BJ (cell line): ENCODE data around the gene SCAPER. TPM values are rescaled to one million over a fixed set of nuclear protein-coding genes. Genes with fewer than 3 reads are reported as not detected.

Experiments used
- CTCF ChIA-PET: fragments of 350-600 bp; formaldehyde crosslinking; extraction: SDS; loops from one replicate; lab custom pipeline; 2021; ENCODE audit warnings: antibody characterized with exemption, inconsistent platforms; lab: Yijun Ruan, JAX
- POLR2A ChIA-PET: fragments of 300-600 bp; sonication (Branson Sonifier 250); formaldehyde crosslinking; extraction: SDS; loops from one replicate; lab custom pipeline; 2021; ENCODE audit warnings: antibody characterized with exemption; lab: Charles Lee
- DNase-seq: peaks from one replicate; pipeline ENCODE4 v3.0.0-alpha.2; 2011; ENCODE audit warnings: low read depth
- H3K27me3 ChIP-seq: 2 replicates; pipeline ENCODE4 v1.6.0; 2011; ENCODE audit warnings: low read length; ENCODE audit not compliant: control insufficient read depth, insufficient read depth
- H3K36me3 ChIP-seq: 2 replicates; pipeline ENCODE4 v1.5.1; 2011; ENCODE audit warnings: low read length; ENCODE audit not compliant: control insufficient read depth, insufficient read depth
- H3K4me3 ChIP-seq: 2 replicates; pipeline ENCODE4 v1.5.1; 2011; ENCODE audit warnings: low read depth, mild to moderate bottlenecking, control low read depth, low read length
- CTCF ChIP-seq: IDR thresholded peaks from 2 replicates; pipeline ENCODE4 v1.5.1; 2011; ENCODE audit warnings: low read depth, mild to moderate bottlenecking, control low read depth, inconsistent platforms, low read length, moderate library complexity; ENCODE audit not compliant: insufficient read depth
- polyA plus RNA-seq: library from polyadenylated mRNA; depleted of rRNA; stranded (reverse); fragments of >200 nt; gene quantifications from 2 replicates; pipeline ENCODE4 v1.2.3, GENCODE V29; 2011

Gene SCAPER
- polyA plus RNA-seq, 1 experiment = 2.3 TPM

- no peak for DNase-seq
- H3K36me3 ChIP-seq = no peaks in the 10 kb centered on the region
- POLR2A ChIA-PET = no interaction called here
- H3K27me3 ChIP-seq = no peaks in the 10 kb centered on the region
- H3K4me3 ChIP-seq = no peak overlapping the region
- CTCF ChIA-PET = interaction anchor here (1.5 kb wide), 1 partner anchor 9 kb away, joined by 3 read pairs; no protein-coding TSS in a partner anchor
- TF ChIP-seq CTCF = no peak
Observed at GRCh38 chr15:76936671-76937070, 31.5 kb upstream of the SCAPER start.

- no peak for DNase-seq
- TF ChIP-seq CTCF = no peak
- ChIA-PET POLR2A (no interaction called here), CTCF (interaction anchor here (1.5 kb wide), 1 partner anchor 10 kb away, joined by 3 read pairs; no protein-coding TSS in a partner anchor)
- Histone ChIP-seq H3K27me3 (no peaks in the 10 kb centered on the region), H3K36me3 (no peaks in the 10 kb centered on the region), H3K4me3 (no peak overlapping the region)
Observed at GRCh38 chr15:76935620-76936019, 30.5 kb upstream of the SCAPER start.

- no peaks in the 10 kb centered on the region for H3K36me3 ChIP-seq
- H3K4me3 ChIP-seq = peak overlapping the region; percentile 79
- ChIA-PET POLR2A (no interaction called here), CTCF (interaction anchor here (0.6 kb wide), 1 partner anchor 603 kb away, joined by 3 read pairs; no protein-coding TSS in a partner anchor)
- H3K27me3 ChIP-seq = no peaks in the 10 kb centered on the region
- TF ChIP-seq CTCF = no peak
- DNase-seq = no peak
Observed at GRCh38 chr15:76932135-76932966, 27.2 kb upstream of the SCAPER start.

GRCh38 chr15:76931397-76932134 lies 26.4 kb upstream of the SCAPER start, which contains the start of gene RCN2:
Gene RCN2, plus strand, starts transcription at chr15:76931749. Its CDS starts 93 bp downstream, at chr15:76931842.
- H3K36me3 ChIP-seq = no peaks in the 10 kb centered on the region
- TF ChIP-seq CTCF = no peak
- peak within 1 kb of the TSS; percentile 79 for H3K4me3 ChIP-seq
- POLR2A ChIA-PET = no interaction called here
- CTCF ChIA-PET = no interaction called here
- no peaks in the 10 kb centered on the region for H3K27me3 ChIP-seq
- DNase-seq = peak; percentile 65

- CTCF ChIA-PET = no interaction called here
- peak overlapping the region; percentile 59 for H3K4me3 ChIP-seq
- no peaks in the 10 kb centered on the region for H3K36me3 ChIP-seq
- TF ChIP-seq CTCF = no peak
- POLR2A ChIA-PET = no interaction called here
- H3K27me3 ChIP-seq = no peaks in the 10 kb centered on the region
- no peak for DNase-seq
Observed at GRCh38 chr15:76930831-76931396, 25.8 kb upstream of the SCAPER start.
